Measurements from ENCODE around the gene PPP1R1C. TPM values are rescaled to one million over a fixed set of nuclear protein-coding genes. Genes with fewer than 3 reads are reported as not detected.

The PPP1R1C gene
- polyA plus RNA-seq, 3 donors = 1.8 to 2.6 (median 2.0) TPM

DNA sequence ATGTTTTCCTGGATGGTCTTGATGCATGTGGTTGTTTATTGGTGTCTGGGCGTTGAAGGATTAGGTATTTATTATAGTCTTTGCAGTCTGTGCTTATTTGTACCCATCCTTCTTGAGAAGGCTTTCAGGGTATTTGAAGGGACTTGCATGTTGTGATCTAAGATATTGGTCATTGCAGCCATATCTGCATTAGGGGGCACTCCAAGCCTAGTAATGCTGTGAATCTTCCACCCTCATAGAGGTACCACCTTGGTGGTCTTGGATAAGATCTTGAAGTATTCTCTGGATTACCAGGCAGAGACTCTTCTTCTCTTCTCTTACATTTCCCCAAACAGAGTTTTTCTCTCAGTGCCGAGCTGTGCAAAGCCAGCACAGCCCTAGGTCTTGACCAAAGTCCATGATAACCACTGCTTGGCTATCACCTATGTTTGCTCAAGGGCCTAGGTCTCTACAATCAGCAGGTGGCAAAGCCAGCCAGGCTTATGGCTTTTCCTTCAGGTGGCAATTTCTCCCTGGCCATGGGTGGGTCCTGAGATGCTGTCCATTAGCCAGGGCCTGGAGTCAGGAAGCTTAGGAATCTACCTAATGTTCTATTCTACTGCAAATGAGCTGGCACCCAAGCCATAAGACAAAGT is 15.4 kb upstream of the PPP1R1C start:
- no peak for DNase-seq (ENCODE audit: low read depth in 3 of 3, low spot score in 2 of 3)

DNA sequence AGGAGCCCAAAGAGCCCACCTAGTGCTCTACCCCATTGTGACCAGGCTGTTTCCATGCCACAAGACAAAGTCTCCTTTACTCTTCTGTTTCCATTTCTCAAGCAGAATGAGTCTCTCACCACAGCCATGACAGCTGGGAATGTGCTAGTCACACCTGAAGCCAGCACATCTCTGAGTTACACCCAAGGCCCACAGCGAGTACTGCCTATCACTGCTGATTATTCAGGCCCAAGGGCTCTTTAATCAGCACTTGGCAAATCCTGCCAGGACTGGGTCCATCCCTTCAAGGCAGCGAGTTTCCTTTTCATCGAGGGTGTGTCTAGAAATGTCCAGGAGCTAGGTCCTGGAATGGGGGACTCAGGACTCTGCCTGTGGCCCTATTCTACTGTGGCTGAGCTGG is 14.6 kb upstream of the PPP1R1C start:
- no peak for DNase-seq (ENCODE audit: low read depth in 3 of 3, low spot score in 2 of 3)

DNA sequence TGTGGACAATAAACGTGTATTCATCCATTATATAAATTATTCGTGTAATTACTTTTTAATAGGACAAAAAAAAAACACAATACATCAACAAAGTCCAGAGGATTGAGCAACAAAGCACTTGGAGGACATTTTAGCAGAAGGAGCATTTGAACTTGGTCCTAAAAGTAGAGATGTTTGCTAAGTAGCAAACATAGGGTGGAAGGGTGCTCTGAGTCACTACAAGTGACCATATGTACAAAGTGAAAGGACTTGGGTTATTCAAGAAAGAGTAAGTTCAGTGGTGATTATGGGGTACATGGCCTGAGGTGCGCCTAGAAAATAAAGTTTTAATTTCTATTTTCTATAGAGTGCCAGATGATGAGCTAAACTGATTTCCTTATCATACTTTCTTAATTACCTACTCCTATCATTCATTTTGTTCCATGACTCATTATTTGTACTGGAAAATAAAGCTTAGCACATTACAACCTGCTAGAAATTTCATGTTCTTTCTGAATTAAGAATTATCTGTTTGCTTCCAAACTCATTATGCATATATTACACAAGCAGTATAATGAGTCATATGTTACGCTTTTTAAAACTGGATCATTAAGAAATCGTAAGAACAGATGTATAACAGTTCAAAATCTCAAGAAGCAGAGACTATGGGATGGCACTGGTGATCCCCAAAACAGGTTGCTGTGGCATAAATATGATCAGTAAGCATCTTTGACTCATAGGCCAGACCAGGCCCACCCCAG is 13.1 kb upstream of the PPP1R1C start:
- DNase-seq (ENCODE audit: low read depth in 3 of 3, low spot score in 2 of 3) = no peak

DNA sequence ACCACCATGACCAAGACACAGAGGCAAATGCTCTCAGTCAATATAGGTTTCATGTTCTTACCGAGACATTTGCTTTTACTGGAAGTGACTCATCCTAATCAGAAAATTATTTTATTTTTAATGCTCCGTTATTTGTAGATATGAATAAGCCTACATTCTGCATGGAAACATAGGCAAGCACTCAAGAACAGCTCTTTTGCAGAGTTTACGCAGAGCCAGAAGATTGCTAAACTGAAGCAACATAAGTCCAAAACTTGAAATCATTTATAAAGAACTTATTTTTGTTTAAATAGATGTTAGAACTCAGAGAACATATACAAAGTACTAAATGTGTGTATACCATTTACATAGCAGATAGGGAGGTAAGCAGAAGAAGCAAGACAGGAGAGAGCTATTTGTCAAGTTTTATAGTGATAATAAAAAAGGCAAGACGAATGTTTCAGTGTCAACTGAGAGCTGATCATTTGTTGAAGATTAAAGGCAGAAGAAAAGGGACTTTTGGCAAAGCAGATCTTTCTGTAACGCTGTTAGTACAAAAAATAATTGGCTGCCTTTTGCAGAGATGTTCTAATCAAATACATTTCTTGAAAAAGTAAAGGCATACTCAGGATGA is 12.4 kb upstream of the PPP1R1C start:
- no peak for DNase-seq (ENCODE audit: low read depth in 3 of 3, low spot score in 2 of 3)

DNA sequence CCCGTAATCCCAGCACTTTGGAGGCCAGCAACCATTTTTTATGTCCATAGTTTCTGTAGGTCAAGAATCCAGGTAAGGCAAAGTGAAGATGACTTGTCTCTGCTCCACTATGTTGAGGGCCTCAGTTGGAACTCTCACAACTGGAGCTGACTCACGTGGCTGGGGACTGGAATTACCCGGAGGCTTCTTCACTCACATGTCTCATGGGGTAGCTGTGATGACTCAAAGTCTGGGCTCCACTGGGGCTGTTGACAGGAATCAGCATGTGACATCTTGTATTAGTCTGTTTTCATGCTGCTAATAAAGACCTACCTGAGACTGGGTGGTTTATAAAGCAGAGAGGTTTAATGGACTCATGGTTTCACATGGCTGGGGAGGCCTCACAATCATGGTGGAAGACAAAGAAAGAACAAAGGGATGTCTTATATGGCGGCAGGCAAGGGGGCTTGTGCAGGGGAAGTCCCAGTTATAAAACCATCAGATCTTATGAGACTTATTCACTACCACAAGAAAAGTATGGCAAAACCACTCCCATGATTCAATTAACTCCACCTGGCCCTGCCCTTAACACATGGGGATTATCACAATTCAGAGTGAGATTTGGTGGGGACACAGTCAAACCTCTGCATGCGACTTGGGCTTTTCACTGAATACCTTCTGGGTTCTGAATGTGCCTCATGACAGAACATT is 7.8 kb upstream of the PPP1R1C start:
- DNase-seq (ENCODE audit: low read depth in 3 of 3, low spot score in 2 of 3) = no peak

DNA sequence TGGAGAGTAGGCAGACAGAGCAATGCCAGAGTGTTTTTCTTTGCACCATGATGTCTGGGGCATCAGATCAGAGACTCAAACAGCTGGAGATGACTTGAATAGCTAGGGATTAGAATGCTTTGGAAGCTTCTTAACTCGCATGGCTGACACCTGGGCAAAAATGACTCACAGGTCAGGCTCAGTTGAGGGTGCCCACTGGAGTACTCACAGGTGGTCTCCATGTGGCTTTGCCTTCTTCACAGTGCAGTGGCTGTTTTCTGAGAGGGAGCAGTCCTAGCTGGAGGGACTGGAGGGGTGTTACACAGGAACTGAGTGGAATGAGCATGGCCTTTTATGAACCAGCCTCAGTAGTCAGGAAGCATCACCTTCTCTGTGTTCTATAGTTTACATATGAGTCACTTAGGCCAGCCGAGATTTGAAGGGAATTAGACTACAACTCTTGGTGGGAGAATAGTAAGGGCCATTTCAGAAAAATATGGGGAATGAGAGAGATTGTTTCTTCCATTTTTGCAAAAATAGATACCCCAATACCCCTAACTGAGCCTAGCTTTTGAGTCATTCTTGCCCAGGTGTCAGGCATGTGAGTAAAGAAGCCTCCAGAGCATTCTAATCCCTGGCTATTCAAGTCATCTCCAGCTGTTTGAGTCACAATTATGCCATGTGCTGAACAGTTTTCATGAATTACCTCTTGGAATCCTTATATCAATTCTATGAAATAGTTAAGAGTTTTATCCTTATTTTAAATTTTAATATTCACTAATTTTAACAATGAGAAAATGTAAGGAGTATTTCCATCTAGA is 7.1 kb upstream of the PPP1R1C start:
- DNase-seq (ENCODE audit: low read depth in 3 of 3, low spot score in 2 of 3) = no peak

DNA sequence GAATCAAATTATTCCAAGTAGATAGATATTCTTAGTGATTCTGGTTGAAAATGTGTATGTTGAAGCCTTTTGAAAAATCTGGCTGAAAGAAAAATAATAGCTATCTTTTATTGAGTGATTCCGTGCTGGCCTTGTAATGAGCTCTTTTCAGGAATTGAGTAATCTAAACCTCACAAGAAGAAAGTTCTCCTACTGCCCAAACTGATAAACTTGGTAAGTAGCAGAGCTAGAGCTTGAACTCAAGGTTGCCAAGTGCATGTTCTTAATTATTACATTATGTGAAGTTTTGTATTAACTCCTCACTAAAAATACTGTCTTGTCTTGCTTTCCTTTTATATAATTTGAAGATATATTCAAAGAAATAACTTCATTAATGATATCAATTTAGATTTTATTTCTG is 1.6 kb upstream of the PPP1R1C start:
- no peak for DNase-seq (ENCODE audit: low read depth in 3 of 3, low spot score in 2 of 3)

DNA sequence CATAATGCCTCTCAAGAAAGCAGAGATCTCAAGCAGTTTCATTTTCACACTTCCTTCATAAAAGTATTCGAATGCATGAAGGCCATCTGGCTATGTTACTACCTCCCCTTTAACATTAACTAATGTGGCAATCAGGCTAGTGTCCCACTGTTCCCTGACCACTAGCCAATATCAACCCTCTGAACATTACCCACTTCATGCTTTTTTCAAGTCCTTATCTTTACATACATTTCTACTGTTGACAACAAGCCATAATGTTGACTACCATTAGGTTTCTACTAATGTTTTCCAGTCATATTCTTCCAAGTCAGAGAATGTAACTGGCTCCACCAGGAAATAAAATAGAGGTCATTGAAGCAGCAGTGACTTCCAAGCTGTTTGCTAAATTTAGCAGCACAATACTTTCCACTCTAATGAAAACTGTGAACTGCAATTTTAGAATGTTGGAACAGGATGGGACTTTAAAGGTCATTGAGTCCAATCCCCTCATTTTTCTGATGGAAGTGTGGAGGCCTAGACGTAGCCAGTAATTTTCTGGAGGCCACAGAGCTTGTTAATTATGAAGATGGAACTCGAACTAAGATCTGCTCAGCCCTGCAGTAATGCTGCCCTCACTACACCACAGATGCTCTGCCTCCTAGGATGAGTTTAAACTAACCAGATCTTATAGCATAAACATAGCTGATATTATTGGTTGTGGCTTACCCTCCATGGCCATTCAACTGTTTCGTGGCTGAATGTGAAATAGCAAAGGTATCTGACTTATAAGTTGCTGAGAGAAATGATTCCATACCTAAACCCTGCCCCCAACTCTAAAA is 630 bp upstream of the PPP1R1C start:
- no peak for DNase-seq (ENCODE audit: low read depth in 3 of 3, low spot score in 2 of 3)

DNA sequence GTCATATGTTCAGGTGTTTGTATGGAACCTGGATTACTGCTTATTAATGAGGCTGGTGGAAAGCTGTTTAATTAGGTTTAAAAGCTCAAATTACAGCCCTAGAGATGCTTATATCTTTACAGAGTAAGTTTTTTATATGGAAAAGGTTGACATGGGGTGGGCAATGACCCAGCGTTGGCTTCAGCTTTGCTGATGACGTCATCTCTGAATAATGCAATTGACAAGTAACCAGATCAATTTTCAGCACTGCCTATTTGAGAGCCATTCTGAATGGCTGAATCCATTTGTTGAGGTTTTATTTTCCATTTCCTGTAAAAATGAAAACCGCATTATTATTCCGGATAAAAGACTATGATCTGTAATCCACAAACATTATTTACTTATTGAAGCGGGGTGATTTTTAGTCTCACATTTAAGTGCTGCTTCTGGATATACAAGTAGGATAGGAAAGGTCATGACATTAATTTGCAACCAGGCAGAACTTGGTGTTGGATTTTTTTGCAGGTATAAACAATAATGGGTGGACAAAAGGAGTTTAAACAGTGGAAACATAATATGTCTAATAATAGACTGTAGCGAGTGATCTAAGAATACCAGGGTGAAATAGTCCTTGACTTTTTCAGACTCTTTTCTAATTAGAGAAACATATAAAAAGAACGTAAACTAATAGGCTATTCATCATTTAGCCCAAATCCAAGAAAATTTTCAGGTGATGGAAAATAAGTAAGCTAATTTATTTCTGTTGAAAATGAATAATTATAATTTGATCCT is 2.7 kb downstream of the PPP1R1C start:
- no peak for DNase-seq (ENCODE audit: low read depth in 3 of 3, low spot score in 2 of 3)

DNA sequence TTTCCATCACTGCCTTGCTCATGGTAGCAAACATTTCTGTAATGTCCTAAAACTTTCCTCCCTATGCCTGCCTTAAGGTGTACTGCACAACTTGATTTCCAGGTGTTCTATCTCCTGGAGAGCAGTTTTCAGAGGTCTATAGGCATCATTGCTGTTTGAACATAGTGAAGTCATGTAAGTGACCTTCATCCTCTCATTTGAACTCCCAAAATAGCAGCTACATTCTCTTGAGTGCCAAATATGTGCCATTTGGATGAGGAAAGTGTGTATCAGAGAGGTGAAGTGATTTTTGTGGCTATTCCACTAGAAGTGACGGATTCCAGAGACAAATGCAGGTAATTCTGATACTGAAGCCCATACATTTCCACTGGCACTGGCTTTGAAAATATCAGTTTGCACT is 3.4 kb downstream of the PPP1R1C start:
- DNase-seq (ENCODE audit: low read depth in 3 of 3, low spot score in 2 of 3) = no peak

DNA sequence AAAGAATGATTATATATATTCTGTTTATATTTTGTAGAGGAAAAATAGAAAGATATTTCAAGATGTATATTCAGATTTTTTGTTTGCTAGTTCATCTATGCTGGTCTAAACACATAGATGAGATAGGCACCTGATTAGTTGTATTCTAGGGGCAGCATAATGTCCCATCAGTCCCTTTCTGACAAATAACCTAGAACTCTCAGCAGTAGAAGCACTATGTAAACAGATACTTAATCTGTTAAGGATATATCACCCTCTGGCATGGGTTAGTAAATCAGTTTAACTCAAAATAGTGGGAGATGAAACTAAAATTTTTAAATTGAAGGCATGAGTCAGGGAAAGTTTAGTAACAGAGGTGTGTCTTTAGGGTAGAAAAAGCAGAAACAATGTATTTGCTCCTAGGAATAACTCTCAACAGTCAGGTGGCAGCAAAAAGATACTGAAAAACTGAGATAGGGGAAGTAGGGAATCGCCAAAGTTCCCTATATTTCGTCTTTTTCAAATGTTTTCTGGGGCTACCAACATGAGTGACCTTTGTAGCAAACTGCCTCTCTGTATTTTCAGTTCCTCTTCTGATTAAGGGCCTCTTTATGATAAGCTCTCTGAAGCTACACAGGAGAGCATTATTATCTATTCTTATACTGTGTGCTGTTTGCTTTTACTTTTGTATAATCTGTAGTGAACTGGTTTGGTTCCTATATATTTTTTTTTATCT is 5.7 kb downstream of the PPP1R1C start:
- DNase-seq (ENCODE audit: low read depth in 3 of 3, low spot score in 2 of 3) = no peak

DNA sequence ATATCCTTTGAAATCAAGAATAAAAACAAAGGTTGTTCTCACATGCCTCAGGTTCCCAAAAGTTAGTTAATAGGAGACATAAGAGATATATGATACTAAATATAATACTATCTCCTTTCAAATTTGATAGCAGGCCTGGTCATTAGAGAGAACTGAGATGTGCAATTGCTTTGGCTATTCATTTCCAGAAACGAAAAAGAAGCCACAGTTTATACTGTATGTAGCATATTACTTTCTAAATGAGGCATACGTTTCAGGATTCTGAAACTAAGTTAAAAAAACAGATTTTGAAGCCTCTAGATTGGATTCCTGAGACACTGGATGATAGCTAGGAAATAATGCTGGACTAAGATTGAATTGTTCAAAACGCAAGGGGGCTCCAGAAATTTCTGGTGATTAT is 7.1 kb downstream of the PPP1R1C start:
- no peak for DNase-seq (ENCODE audit: low read depth in 3 of 3, low spot score in 2 of 3)

DNA sequence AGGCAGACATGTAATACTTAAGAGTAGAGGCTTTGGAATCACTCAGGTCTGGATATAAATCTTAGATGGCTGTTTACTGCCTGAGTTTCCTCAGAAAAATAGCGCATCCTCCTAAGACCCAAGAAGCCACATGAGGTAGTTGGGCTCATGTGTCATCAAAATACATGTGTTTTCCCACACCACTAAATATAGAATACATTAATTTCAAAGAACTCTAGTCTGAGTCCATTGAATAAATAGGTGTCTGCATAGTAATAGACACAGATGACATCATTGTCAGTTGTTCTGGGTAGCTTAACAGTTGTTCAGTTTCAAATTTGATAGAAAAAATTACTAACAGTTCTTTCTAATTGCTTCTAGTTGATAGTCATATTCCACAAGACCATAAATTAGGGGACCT is 9.6 kb downstream of the PPP1R1C start:
- no peak for DNase-seq (ENCODE audit: low read depth in 3 of 3, low spot score in 2 of 3)

DNA sequence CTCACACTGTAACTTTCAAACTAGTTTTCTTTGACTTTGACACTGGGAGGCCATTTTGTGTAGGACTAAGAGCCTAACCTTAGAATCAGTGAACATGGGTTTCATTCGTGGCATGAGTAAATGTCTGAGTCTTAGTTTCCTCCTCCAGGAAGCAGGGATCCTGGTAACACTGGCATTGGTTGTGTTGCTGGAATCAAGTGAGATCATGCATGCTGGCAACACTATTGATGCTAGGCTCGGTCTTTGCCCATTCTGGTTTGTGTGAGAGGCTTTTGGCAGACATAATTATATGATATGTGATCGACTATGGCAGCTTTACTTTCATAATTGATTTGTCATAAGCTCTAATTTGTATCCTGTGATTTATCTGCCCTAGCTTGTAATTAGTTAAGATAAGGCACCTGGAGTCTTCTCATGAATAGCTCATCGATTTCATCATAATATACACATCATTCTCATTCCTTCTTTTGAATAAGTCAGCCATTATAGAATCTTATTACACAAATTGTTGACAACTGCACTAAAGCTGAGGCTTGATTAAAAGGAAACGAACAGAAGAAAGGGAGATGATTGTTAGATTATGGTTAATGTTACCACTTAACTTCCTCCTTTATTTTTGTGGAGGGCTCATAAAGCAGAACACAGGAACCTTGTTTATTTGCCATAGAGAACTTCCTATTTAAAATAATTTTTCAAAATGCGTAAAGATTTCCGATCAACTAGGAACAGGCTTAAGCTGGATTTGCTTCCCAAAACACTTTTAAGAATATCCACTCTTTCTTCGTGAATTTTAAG is 12.6 kb downstream of the PPP1R1C start:
- no peak for DNase-seq (ENCODE audit: low read depth in 3 of 3, low spot score in 2 of 3)

DNA sequence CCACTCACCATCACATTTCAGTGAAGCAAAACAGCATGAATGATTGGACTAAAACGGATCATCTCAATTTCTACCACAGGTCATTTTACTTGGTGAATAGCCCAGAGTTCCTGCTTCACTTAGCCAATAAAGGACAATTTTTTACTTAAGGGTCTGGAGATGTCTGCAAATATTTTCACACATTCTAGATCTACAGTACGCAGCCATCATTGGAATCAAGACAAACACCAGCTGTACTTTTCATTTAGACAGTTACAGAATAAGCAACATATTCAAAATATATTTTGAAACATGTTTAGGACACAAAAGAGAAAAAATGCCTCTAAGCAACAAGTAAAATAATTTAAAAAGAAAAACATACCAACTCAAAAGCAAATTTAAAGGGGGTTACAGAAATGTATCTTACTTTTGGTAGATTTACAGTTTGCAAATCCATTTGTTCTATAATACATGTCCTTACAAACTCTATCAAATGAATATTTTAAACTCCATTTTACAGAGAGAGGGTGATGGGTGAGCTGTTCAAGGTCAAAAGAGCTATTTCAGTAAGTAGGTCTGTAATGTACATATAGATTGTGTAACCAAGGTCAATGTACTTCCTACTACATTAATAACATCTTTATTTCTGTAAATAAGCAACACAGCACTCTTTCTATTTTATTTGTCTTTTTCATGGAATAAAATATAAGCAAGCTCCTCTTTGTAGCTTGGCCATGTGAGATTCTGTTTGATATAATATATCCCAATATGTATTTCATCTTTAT is 13.4 kb downstream of the PPP1R1C start:
- DNase-seq (ENCODE audit: low read depth in 3 of 3, low spot score in 2 of 3) = no peak

DNA sequence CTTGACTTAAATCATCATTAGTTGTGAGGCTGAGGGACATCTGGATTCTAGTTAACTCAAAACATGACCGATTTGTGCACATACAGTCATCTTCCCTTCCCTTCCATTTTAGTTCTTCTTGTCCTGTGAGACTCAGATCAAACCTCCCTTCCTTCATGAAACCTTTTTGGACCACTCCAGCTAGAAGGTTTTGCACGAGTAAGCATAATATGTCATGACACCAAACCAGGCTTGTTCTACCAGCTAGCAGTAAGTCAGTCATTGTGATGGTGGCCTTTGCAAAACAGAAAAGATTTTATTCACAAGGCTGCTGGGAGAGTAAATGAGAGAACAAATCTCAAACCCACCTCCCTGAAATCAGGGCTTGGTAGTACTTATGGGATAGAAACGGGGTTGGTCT is 14.3 kb downstream of the PPP1R1C start:
- DNase-seq (ENCODE audit: low read depth in 3 of 3, low spot score in 2 of 3) = no peak

DNA sequence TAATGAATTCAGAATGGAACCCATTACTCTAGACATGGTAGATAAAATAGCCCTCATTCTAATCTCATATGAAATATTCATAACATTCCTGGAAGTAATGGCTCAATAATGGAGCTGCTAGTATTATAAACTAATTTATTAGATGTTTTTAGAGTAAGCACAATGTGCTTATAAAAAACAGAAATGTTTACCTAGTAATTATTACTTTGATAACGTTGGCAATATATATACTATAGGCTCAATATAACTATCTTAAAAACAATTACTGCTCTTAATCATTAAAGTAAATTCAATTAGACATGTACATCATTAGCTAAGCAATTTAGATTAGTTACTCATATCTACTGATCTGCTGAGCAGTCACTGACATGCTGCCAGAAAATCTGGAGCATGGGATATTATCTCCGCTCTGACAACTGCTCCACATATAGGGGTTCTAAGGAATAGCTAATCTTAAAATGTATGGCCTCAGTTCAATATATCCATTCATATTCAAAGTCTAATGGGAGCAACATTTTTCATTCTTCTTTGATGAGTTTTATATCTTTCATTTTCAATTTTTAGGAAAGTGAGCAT is 19.4 kb downstream of the PPP1R1C start:
- DNase-seq (ENCODE audit: low read depth in 3 of 3, low spot score in 2 of 3) = no peak

Data from right renal cortex interstitium (tissue), 3 donors.